CD4-positive, alpha-beta T cell treated with Interferon alpha-2 for 1 hour (primary cell): ENCODE results near the gene GGTA1.
A peak's percentile ranks its signal among the peaks of the same experiment; 100 is the strongest.
"Not testable (repeated sequence)": the region's sequence is repeated elsewhere in the genome, so short reads cannot be mapped to it uniquely, and the experiment has no call there.

Experiments used
- DNase-seq, 2 donors: peaks; one replicate each; pipeline ENCODE4 v3.0.0-alpha.2; 2020 to 2022

The GGTA1 gene

GRCh38 chr9:121499427-121500164 lies at the start of gene GGTA1:
GGTA1 (minus strand) TSS chr9:121499844; CDS start chr9:121467922, 31,922 bp downstream.
- peak in 1 of 2 donors; percentile 12 for DNase-seq

- no peak for DNase-seq
Measured at GRCh38 chr9:121548666-121549065, 49.0 kb upstream of the GGTA1 start.

GRCh38 chr9:121545875-121546423 lies 46.3 kb upstream of the GGTA1 start:
- peak; percentile 56 to 72 for DNase-seq

- DNase-seq = no peak
Measured at GRCh38 chr9:121545150-121545874, 45.7 kb upstream of the GGTA1 start.

- DNase-seq = no peak
Measured at GRCh38 chr9:121542025-121542424, 42.4 kb upstream of the GGTA1 start.

GRCh38 chr9:121541256-121541655 lies 41.6 kb upstream of the GGTA1 start:
- no peak for DNase-seq

- DNase-seq = no peak
Measured at GRCh38 chr9:121538221-121538620, 38.6 kb upstream of the GGTA1 start.

GRCh38 chr9:121537283-121537682 lies 37.6 kb upstream of the GGTA1 start:
- no peak for DNase-seq

GRCh38 chr9:121532881-121533280 lies 33.2 kb upstream of the GGTA1 start:
- no peak for DNase-seq

- no peak for DNase-seq
Measured at GRCh38 chr9:121529237-121529987, 29.8 kb upstream of the GGTA1 start.

GRCh38 chr9:121528642-121529041 lies 29.0 kb upstream of the GGTA1 start:
- no peak for DNase-seq

- DNase-seq = no peak
Measured at GRCh38 chr9:121527371-121527770, 27.7 kb upstream of the GGTA1 start.

GRCh38 chr9:121519688-121520087 lies 20.0 kb upstream of the GGTA1 start:
- DNase-seq = not testable (repeated sequence)

GRCh38 chr9:121518634-121519033 lies 19.0 kb upstream of the GGTA1 start:
- no peak for DNase-seq

- DNase-seq = not testable (repeated sequence)
Measured at GRCh38 chr9:121513166-121513565, 13.5 kb upstream of the GGTA1 start.

- DNase-seq = no peak
Measured at GRCh38 chr9:121510766-121511550, 11.3 kb upstream of the GGTA1 start.

- no peak for DNase-seq
Measured at GRCh38 chr9:121509180-121509579, 9.5 kb upstream of the GGTA1 start.

GRCh38 chr9:121508415-121508814 lies 8.8 kb upstream of the GGTA1 start:
- no peak for DNase-seq

GRCh38 chr9:121505903-121506735 lies 6.5 kb upstream of the GGTA1 start:
- DNase-seq = no peak

GRCh38 chr9:121503444-121503843 lies 3.8 kb upstream of the GGTA1 start:
- DNase-seq = peak; percentile 8 to 31

GRCh38 chr9:121500165-121500478 lies 478 bp upstream of the GGTA1 start:
- no peak for DNase-seq

- no peak for DNase-seq
Measured at GRCh38 chr9:121499177-121499426, 542 bp downstream of the GGTA1 start.
